DND-41 (cell line): ENCODE data around the gene LRFN2.

Experiments
- CTCF ChIP-seq: IDR thresholded peaks from 2 replicates; pipeline ENCODE4 v1.5.1; 2012; ENCODE audit warnings: borderline replicate concordance, low read length, moderate library complexity, mild to moderate bottlenecking; ENCODE audit not compliant: poor library complexity, severe bottlenecking; ENCODE audit errors: extremely low read depth
- EZH2 ChIP-seq: IDR thresholded peaks from 3 replicates; pipeline ENCODE4 v1.6.1; 2012; ENCODE audit warnings: borderline replicate concordance, low read depth, mild to moderate bottlenecking, moderate library complexity, low read length, inconsistent platforms; ENCODE audit not compliant: severe bottlenecking

GRCh38 chr6:40397287-40398033, 189.7 kb downstream of the LRFN2 start:
- TF ChIP-seq CTCF (no peak), EZH2 (no peak)
